VCaP (cell line): Measurements from ENCODE around the gene TMEM167B.
A peak's percentile ranks its signal among the peaks of the same experiment; 100 is the strongest.

Experiments used
- H3K27ac ChIP-seq: fragments of 450-650 bp; 2 replicates; pipeline ENCODE4 v1.5.1; 2017
- TF ChIP-seq, protein P1 (sequence below): fragments of 450-650 bp; conservative IDR thresholded peaks from 2 replicates; pipeline ENCODE4 v1.5.1; 2017; ENCODE audit warnings: mild to moderate bottlenecking, moderate library complexity

The TMEM167B gene

DNA sequence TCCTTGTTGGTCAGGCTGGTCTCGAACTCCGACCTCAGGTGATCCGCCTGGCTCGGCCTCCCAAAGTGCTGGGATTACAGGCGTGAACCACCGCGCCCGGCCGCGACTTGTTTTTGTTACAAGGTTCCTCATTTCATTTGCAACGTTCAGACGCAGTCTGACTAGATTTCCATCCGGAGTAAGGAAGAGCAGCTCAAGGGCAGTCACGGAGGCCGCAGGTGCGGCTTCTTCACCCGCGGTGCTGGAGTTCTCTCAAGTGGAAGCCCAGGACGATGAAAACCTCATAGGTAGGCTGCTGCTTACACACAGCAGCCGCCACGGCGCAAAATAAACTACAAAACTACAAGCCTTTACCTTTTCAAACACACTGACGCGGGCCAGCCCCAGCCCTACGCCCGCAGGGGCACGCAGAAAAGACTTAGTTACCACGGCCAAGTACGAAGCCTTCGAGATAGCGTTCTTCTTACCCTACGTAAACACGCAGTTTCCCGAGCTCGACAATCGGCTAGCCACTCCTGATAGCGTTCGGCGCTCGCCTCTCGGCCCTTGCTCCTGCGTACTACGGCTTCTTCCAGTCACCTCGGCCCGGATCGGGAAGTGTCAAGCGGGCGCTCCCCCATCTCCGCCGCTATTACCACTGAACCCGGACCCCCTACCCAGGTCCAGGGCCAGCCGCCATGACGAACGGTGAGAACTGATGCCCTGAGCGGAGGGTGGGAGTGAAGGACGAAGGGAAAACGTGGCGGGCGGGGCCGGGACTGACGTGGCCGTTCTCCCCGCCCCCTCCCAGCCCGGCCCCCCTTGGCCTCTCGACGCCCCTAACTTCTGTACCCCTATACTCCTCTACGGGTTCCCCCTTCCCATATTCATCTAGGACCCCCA is at the start of gene TMEM167B:
Gene TMEM167B (plus strand): TSS at position 569 of the 882 bp plus-strand sequence. CDS start 109 bp downstream, at position 678.
- H3K27ac ChIP-seq = peak within 1 kb of the TSS; percentile 85
- TF ChIP-seq, protein P1, sequence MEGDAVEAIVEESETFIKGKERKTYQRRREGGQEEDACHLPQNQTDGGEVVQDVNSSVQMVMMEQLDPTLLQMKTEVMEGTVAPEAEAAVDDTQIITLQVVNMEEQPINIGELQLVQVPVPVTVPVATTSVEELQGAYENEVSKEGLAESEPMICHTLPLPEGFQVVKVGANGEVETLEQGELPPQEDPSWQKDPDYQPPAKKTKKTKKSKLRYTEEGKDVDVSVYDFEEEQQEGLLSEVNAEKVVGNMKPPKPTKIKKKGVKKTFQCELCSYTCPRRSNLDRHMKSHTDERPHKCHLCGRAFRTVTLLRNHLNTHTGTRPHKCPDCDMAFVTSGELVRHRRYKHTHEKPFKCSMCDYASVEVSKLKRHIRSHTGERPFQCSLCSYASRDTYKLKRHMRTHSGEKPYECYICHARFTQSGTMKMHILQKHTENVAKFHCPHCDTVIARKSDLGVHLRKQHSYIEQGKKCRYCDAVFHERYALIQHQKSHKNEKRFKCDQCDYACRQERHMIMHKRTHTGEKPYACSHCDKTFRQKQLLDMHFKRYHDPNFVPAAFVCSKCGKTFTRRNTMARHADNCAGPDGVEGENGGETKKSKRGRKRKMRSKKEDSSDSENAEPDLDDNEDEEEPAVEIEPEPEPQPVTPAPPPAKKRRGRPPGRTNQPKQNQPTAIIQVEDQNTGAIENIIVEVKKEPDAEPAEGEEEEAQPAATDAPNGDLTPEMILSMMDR = no peak

DNA sequence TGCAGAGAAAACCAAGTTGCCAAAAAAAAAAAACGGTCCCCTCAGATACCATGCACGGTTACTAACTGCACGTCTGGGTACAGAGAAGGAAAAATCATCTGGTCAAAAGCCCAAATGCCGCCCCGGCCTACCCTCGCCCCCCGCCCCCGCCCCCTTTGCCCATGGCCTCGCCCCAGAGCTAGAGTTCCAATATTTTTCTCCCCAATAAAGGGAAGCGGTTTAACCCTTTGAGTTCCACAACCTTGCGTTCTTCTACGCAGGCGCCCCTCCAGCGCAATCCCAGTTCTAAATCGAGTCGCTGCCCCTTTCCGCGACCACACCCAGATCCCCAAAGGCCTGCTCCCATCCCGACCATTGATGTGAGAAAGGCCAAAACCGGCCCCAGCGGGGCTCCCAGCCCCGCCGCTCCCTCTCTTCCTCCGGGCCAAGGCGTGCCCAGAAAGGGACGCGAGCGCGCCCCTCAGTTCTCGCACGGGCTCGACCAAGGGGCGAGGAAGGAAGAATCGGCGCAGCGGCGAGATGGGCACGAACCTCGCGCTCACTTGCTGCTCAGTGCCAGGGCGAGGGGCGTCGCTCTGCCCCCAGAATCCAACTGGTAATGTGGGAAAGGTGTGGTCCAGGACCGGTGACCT is 49.5 kb upstream of the TMEM167B start:
- H3K27ac ChIP-seq = peak overlapping the region; percentile 73
- TF ChIP-seq, protein P1 = no peak

DNA sequence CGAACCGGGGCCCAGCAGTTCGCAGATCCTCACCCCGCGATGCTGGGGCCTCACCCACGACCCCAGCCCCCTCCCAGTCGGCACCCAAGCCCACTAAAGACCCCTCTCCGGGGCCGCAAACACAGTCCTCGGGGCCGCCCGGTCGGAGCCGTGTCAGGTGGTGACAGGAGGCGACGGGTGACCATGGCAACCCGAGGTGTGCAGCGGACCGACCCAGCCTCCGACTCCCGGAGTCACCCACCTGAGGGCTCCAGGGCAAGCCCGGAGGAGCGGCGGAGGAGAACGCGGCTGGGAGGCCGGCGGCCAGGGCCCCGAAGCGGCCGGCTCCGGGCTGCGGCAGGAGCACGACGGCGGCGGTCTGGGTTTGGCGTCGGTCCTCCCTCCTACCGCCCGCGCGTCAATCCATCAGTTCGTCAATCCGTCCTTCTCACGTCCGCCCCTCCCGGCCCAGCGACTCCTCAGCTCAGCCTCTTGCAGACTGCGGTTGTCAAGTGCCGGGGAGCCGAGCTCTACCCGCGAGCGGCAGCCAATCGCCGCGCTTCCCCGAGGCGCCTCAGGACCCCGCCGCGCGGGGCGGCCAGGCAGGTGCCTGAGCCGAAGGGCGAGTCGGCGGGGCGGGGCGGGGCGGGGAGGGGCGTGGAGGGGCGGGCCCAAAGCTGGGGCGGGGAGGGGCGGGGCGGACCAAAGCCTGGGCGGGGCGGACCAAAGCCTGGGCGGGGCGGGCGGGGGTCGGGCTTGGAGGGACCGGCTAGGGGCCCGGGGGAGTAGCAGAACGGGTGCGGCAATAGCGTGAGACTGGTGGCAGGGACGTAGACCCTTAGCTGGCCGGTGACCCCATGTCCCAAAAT is 48.7 kb upstream of the TMEM167B start, which contains the start of gene WDR47:
Gene WDR47 (minus strand): TSS at position 482 of the 848 bp plus-strand sequence. CDS start 18,590 bp downstream, outside the sequence.
- peak within 1 kb of the TSS; percentile 73 for H3K27ac ChIP-seq
- TF ChIP-seq, protein P1 = no peak

DNA sequence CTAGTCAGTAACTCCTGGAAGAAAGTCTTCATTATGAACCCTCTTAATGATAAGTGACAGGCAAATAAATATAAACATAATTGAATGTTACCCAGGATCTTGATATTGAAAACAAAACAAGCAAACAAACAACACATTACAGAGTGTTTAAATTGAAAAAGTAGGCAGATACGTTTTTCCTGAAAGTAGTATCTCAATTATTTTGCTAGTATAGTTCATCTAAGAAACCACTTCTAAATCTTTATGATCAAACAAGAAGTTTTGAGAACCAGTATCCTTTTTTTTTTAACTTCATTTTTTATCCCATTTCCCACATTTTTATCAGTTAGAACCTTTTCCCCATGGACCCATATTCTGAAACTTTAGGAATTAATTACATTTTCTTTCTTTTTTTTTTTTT is 45.0 kb upstream of the TMEM167B start:
- TF ChIP-seq, protein P1 = no peak
- H3K27ac ChIP-seq = no peak overlapping the region

DNA sequence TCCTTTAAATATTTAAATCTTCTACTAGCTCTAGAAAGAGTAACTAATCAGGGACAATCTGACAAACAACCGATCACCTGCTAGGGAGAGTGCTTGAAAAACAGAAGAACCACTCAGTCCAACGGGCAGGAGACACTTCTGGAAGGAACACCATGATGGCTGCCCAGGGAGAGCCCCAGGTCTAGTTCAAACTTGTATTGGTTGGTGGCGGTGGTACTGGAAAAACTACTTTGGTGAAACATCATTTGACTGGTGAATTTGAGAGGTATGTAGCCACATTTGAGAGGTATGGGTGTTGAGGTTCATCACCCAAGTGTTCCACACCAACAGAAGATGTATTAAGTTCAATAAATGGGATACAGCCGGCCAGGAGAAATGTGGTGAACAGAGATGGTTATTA is 43.9 kb upstream of the TMEM167B start:
- H3K27ac ChIP-seq = no peak overlapping the region
- TF ChIP-seq, protein P1 = no peak

DNA sequence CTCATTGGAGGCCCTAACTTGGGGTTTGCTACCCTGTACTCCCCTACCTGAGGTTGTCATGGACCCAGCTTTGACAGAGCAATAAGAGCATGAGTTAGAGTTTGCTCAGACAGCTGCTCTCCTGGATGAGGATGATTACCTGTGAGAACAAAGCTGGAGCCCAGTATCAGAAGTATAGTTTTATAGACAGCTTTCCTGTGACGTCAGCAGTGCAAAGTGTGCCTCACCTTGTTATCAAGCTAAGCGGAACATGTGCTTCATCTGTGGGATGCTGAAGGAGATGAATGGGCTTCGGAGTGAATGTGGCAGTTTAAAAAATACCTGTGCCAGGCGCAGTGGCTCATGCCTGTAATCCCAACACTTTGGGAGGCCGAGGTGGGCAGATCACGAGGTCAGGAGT is 43.2 kb upstream of the TMEM167B start:
- TF ChIP-seq, protein P1 = no peak
- H3K27ac ChIP-seq = no peak overlapping the region

DNA sequence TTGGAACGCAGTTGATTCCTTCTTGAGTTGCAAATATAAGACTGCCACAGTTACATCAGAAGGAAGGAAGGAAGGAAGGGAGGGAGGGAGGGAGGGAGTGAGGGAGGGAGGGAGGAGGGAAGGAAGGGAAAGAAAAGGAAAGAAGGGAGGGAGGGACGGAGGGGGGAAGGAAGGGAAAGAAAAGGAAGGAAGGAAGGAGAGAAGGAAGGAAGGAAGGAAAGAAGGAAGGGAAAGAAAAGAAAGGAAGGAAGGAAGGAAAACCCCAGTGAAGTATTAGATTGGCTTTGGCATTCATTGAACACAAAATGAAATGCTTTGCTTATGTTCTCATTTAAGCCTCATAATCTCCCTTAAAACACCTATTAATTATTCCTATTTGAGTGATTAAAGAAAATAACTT is 42.2 kb upstream of the TMEM167B start:
- no peak overlapping the region for H3K27ac ChIP-seq
- TF ChIP-seq, protein P1 = no peak
